Measurements from ENCODE around the gene PAK1. TPM values are rescaled to one million over a fixed set of nuclear protein-coding genes. Genes with fewer than 3 reads are reported as not detected.
"Not testable (repeated sequence)": the region's sequence is repeated elsewhere in the genome, so short reads cannot be mapped to it uniquely, and the experiment has no call there.

PAK1 gene
- polyA plus RNA-seq, 1 experiment: 62.3 TPM

GRCh38 chr11:77502346-77502905 lies 28.5 kb upstream of the PAK1 start:
- POLR2A ChIA-PET: no interaction called here
- CTCF ChIA-PET: interaction anchor here (2.0 kb wide), 1 partner anchor 10 kb away, joined by 4 read pairs; no protein-coding TSS in a partner anchor
- Histone ChIP-seq H3K36me3 (ENCODE audit: control insufficient read depth, insufficient read depth, low read length) (no peaks in the 10 kb centered on the region), H3K27me3 (ENCODE audit: control insufficient read depth, insufficient read depth, low read length) (peaks cover 11% of the 10 kb centered on the region), H3K4me3 (ENCODE audit: low read depth, low read length) (no peak overlapping the region)
- no peak for TF ChIP-seq CTCF (IDR thresholded peaks at IDR 0.05; ENCODE audit: insufficient read depth, low read depth, low read length)
- DNase-seq (ENCODE audit: low read depth): no peak

- ChIA-PET POLR2A (no interaction called here), CTCF (interaction anchor here (0.9 kb wide), 1 partner anchor 13 kb away, joined by 4 read pairs; no protein-coding TSS in a partner anchor)
- no peak for TF ChIP-seq CTCF (IDR thresholded peaks at IDR 0.05; ENCODE audit: insufficient read depth, low read depth, low read length)
- Histone ChIP-seq H3K27me3 (ENCODE audit: control insufficient read depth, insufficient read depth, low read length) (peaks cover 12% of the 10 kb centered on the region), H3K4me3 (ENCODE audit: low read depth, low read length) (no peak overlapping the region), H3K36me3 (ENCODE audit: control insufficient read depth, insufficient read depth, low read length) (no peaks in the 10 kb centered on the region)
- DNase-seq (ENCODE audit: low read depth): no peak
Measured at GRCh38 chr11:77501758-77502157, 27.9 kb upstream of the PAK1 start.

GRCh38 chr11:77497368-77497767 lies 23.5 kb upstream of the PAK1 start:
- POLR2A ChIA-PET: no interaction called here
- CTCF ChIA-PET: no interaction called here
- DNase-seq (ENCODE audit: low read depth): no peak

GRCh38 chr11:77495526-77495925 lies 21.6 kb upstream of the PAK1 start:
- POLR2A ChIA-PET: no interaction called here
- no peak for DNase-seq (ENCODE audit: low read depth)
- no peak overlapping the region for H3K4me3 ChIP-seq (ENCODE audit: low read depth, low read length)
- no peaks in the 10 kb centered on the region for H3K36me3 ChIP-seq (ENCODE audit: control insufficient read depth, insufficient read depth, low read length)
- peaks cover 2% of the 10 kb centered on the region for H3K27me3 ChIP-seq (ENCODE audit: control insufficient read depth, insufficient read depth, low read length)
- CTCF ChIA-PET: no interaction called here
- no peak for TF ChIP-seq CTCF (IDR thresholded peaks at IDR 0.05; ENCODE audit: insufficient read depth, low read depth, low read length)

More at GRCh38 chr11:77497368-77497767, 23.5 kb upstream of the PAK1 start:
- Histone ChIP-seq H3K27me3 (ENCODE audit: control insufficient read depth, insufficient read depth, low read length) (peaks cover 5% of the 10 kb centered on the region), H3K4me3 (ENCODE audit: low read depth, low read length) (no peak overlapping the region), H3K36me3 (ENCODE audit: control insufficient read depth, insufficient read depth, low read length) (no peaks in the 10 kb centered on the region)
- TF ChIP-seq CTCF (IDR thresholded peaks at IDR 0.05; ENCODE audit: insufficient read depth, low read depth, low read length): no peak

GRCh38 chr11:77490035-77490434 lies 16.1 kb upstream of the PAK1 start:
- DNase-seq (ENCODE audit: low read depth); POLR2A ChIA-PET; H3K36me3 ChIP-seq (ENCODE audit: control insufficient read depth, insufficient read depth, low read length); H3K4me3 ChIP-seq (ENCODE audit: low read depth, low read length); H3K27me3 ChIP-seq (ENCODE audit: control insufficient read depth, insufficient read depth, low read length); CTCF ChIA-PET: not testable (repeated sequence)

GRCh38 chr11:77487790-77488189 lies 13.9 kb upstream of the PAK1 start:
- no peak for TF ChIP-seq CTCF (IDR thresholded peaks at IDR 0.05; ENCODE audit: insufficient read depth, low read depth, low read length)
- ChIA-PET POLR2A (no interaction called here), CTCF (no interaction called here)
- no peaks in the 10 kb centered on the region; the same call in none of the 2 replicates for H3K27me3 ChIP-seq (ENCODE audit: control insufficient read depth, insufficient read depth, low read length)
- no peak overlapping the region for H3K4me3 ChIP-seq (ENCODE audit: low read depth, low read length)
- H3K36me3 ChIP-seq (ENCODE audit: control insufficient read depth, insufficient read depth, low read length): no peaks in the 10 kb centered on the region
- DNase-seq (ENCODE audit: low read depth): no peak
